ENCODE results near the gene SLC24A4. TPM values are rescaled to one million over a fixed set of nuclear protein-coding genes. Genes with fewer than 3 reads are reported as not detected.

Gene SLC24A4
- total RNA-seq, 1 donor from 2014 or later, result not detected

- DNase-seq (ENCODE audit: low spot score in 2 of 2), result no peak
- H3K27me3 ChIP-seq, result no peaks in the 10 kb centered on the region
- H3K4me1 ChIP-seq, result no peaks in the 10 kb centered on the region
Measured at GRCh38 chr14:92487513-92488133, 164.7 kb downstream of the SLC24A4 start.

GRCh38 chr14:92489394-92490238 is 166.7 kb downstream of the SLC24A4 start:
- intact Hi-C loops (cut with DNase I), result no loop called here
- no peaks in the 10 kb centered on the region for H3K9me3 ChIP-seq
- no peak for TF ChIP-seq CTCF (IDR thresholded peaks at IDR 0.05)
- H3K4me1 ChIP-seq, result no peaks in the 10 kb centered on the region
- no peak overlapping the region for H3K4me3 ChIP-seq
- H3K27me3 ChIP-seq, result no peaks in the 10 kb centered on the region
- DNase-seq (ENCODE audit: low spot score in 2 of 2), result peak in 1 of 2 donors; percentile 54
- H3K36me3 ChIP-seq, result no peaks in the 10 kb centered on the region
- H3K27ac ChIP-seq, result peak overlapping the region in 1 of 2 donors; percentile 3

More at GRCh38 chr14:92487513-92488133, 164.7 kb downstream of the SLC24A4 start:
- TF ChIP-seq CTCF (IDR thresholded peaks at IDR 0.05), result no peak
- Histone ChIP-seq H3K4me3 (no peak overlapping the region), H3K27ac (no peak overlapping the region), H3K36me3 (no peaks in the 10 kb centered on the region), H3K9me3 (no peaks in the 10 kb centered on the region)
- intact Hi-C loops (cut with DNase I), result no loop called here

GRCh38 chr14:92490239-92490959 is 167.4 kb downstream of the SLC24A4 start:
- H3K36me3 ChIP-seq, result no peaks in the 10 kb centered on the region
- no peaks in the 10 kb centered on the region for H3K27me3 ChIP-seq
- peak in 1 of 2 donors; percentile 58 for DNase-seq (ENCODE audit: low spot score in 2 of 2)
- no peak overlapping the region for H3K4me3 ChIP-seq
- H3K27ac ChIP-seq, result peak overlapping the region in 1 of 2 donors; percentile 36
- TF ChIP-seq CTCF (IDR thresholded peaks at IDR 0.05), result no peak
- intact Hi-C loops (cut with DNase I), result no loop called here
- H3K4me1 ChIP-seq, result no peaks in the 10 kb centered on the region
- H3K9me3 ChIP-seq, result no peaks in the 10 kb centered on the region

- Histone ChIP-seq H3K27ac (peak overlapping the region in 1 of 2 donors; percentile 5), H3K4me1 (no peaks in the 10 kb centered on the region), H3K9me3 (no peaks in the 10 kb centered on the region), H3K4me3 (no peak overlapping the region), H3K27me3 (no peaks in the 10 kb centered on the region), H3K36me3 (no peaks in the 10 kb centered on the region)
- no peak for TF ChIP-seq CTCF (IDR thresholded peaks at IDR 0.05)
- no peak for DNase-seq (ENCODE audit: low spot score in 2 of 2)
- intact Hi-C loops (cut with DNase I), result no loop called here
Measured at GRCh38 chr14:92491782-92492181, 168.8 kb downstream of the SLC24A4 start.

- no peaks in the 10 kb centered on the region for H3K27me3 ChIP-seq
- H3K4me1 ChIP-seq, result no peaks in the 10 kb centered on the region
- H3K27ac ChIP-seq, result peak overlapping the region in 1 of 2 donors; percentile 5
- H3K9me3 ChIP-seq, result no peaks in the 10 kb centered on the region
- DNase-seq (ENCODE audit: low spot score in 2 of 2), result peak in 1 of 2 donors; percentile 62
- no peak overlapping the region for H3K4me3 ChIP-seq
- intact Hi-C loops (cut with DNase I), result no loop called here
- peak in 1 of 3 experiments; percentile 8 for TF ChIP-seq CTCF (IDR thresholded peaks at IDR 0.05)
- H3K36me3 ChIP-seq, result no peaks in the 10 kb centered on the region
Measured at GRCh38 chr14:92492258-92492657, 169.3 kb downstream of the SLC24A4 start.
